ENCODE measurements around the gene MC1R.

The MC1R gene

GRCh38 chr16:89908236-89908635, 10.4 kb upstream of the MC1R start:
- no peaks in the 10 kb centered on the region for H3K36me3 ChIP-seq (ENCODE audit: insufficient read depth)
- H3K27ac ChIP-seq = no peak overlapping the region
- no peaks in the 10 kb centered on the region for H3K27me3 ChIP-seq (ENCODE audit: insufficient read depth, low read depth)
- H2AFZ ChIP-seq (ENCODE audit: low read depth) = no peak overlapping the region
- H3K9ac ChIP-seq = no peak overlapping the region
- no peaks in the 10 kb centered on the region for H3K4me1 ChIP-seq (ENCODE audit: low read depth, poor library complexity, severe bottlenecking)
- no peak for TF ChIP-seq CTCF (conservative IDR thresholded peaks at IDR 0.05; ENCODE audit: low read depth, low read length)
- no peaks in the 10 kb centered on the region for H3K79me2 ChIP-seq (ENCODE audit: insufficient read depth, low read depth)
- no peak overlapping the region for H3K4me3 ChIP-seq (IDR thresholded peaks at IDR 0.05; ENCODE audit: insufficient read depth, low read depth, low read length)
- no peak overlapping the region for H3K4me2 ChIP-seq
- no peaks in the 10 kb centered on the region for H4K20me1 ChIP-seq (ENCODE audit: insufficient read depth)

GRCh38 chr16:89909777-89910716, 8.6 kb upstream of the MC1R start:
- Histone ChIP-seq H3K4me2 (no peak overlapping the region), H2AFZ (ENCODE audit: low read depth) (no peak overlapping the region), H3K27me3 (ENCODE audit: insufficient read depth, low read depth) (no peaks in the 10 kb centered on the region), H4K20me1 (ENCODE audit: insufficient read depth) (no peaks in the 10 kb centered on the region), H3K4me3 (IDR thresholded peaks at IDR 0.05; ENCODE audit: insufficient read depth, low read depth, low read length) (no peak overlapping the region), H3K9ac (no peak overlapping the region), H3K36me3 (ENCODE audit: insufficient read depth) (no peaks in the 10 kb centered on the region), H3K4me1 (ENCODE audit: low read depth, poor library complexity, severe bottlenecking) (no peaks in the 10 kb centered on the region), H3K79me2 (ENCODE audit: insufficient read depth, low read depth) (no peaks in the 10 kb centered on the region), H3K27ac (no peak overlapping the region)
- peak; percentile 52 for TF ChIP-seq CTCF (conservative IDR thresholded peaks at IDR 0.05; ENCODE audit: low read depth, low read length)

GRCh38 chr16:89910717-89911354, 7.8 kb upstream of the MC1R start:
- no peak overlapping the region for H3K27ac ChIP-seq
- no peak for TF ChIP-seq CTCF (conservative IDR thresholded peaks at IDR 0.05; ENCODE audit: low read depth, low read length)
- H3K79me2 ChIP-seq (ENCODE audit: insufficient read depth, low read depth) = no peaks in the 10 kb centered on the region
- H3K4me3 ChIP-seq (IDR thresholded peaks at IDR 0.05; ENCODE audit: insufficient read depth, low read depth, low read length) = no peak overlapping the region
- H3K4me1 ChIP-seq (ENCODE audit: low read depth, poor library complexity, severe bottlenecking) = peaks cover 2% of the 10 kb centered on the region
- no peaks in the 10 kb centered on the region for H3K36me3 ChIP-seq (ENCODE audit: insufficient read depth)
- H4K20me1 ChIP-seq (ENCODE audit: insufficient read depth) = no peaks in the 10 kb centered on the region
- H3K27me3 ChIP-seq (ENCODE audit: insufficient read depth, low read depth) = no peaks in the 10 kb centered on the region
- H3K4me2 ChIP-seq = no peak overlapping the region
- H2AFZ ChIP-seq (ENCODE audit: low read depth) = no peak overlapping the region
- no peak overlapping the region for H3K9ac ChIP-seq

GRCh38 chr16:89911375-89911774, 7.3 kb upstream of the MC1R start:
- no peak overlapping the region for H3K4me2 ChIP-seq
- no peak overlapping the region for H3K4me3 ChIP-seq (IDR thresholded peaks at IDR 0.05; ENCODE audit: insufficient read depth, low read depth, low read length)
- no peak overlapping the region for H3K27ac ChIP-seq
- no peaks in the 10 kb centered on the region for H3K36me3 ChIP-seq (ENCODE audit: insufficient read depth)
- no peaks in the 10 kb centered on the region for H4K20me1 ChIP-seq (ENCODE audit: insufficient read depth)
- no peaks in the 10 kb centered on the region for H3K79me2 ChIP-seq (ENCODE audit: insufficient read depth, low read depth)
- no peak overlapping the region for H2AFZ ChIP-seq (ENCODE audit: low read depth)
- H3K4me1 ChIP-seq (ENCODE audit: low read depth, poor library complexity, severe bottlenecking) = peaks cover 7% of the 10 kb centered on the region
- no peak for TF ChIP-seq CTCF (conservative IDR thresholded peaks at IDR 0.05; ENCODE audit: low read depth, low read length)
- H3K9ac ChIP-seq = no peak overlapping the region
- no peaks in the 10 kb centered on the region for H3K27me3 ChIP-seq (ENCODE audit: insufficient read depth, low read depth)
